ENCODE data around the gene SGO2.

DNA sequence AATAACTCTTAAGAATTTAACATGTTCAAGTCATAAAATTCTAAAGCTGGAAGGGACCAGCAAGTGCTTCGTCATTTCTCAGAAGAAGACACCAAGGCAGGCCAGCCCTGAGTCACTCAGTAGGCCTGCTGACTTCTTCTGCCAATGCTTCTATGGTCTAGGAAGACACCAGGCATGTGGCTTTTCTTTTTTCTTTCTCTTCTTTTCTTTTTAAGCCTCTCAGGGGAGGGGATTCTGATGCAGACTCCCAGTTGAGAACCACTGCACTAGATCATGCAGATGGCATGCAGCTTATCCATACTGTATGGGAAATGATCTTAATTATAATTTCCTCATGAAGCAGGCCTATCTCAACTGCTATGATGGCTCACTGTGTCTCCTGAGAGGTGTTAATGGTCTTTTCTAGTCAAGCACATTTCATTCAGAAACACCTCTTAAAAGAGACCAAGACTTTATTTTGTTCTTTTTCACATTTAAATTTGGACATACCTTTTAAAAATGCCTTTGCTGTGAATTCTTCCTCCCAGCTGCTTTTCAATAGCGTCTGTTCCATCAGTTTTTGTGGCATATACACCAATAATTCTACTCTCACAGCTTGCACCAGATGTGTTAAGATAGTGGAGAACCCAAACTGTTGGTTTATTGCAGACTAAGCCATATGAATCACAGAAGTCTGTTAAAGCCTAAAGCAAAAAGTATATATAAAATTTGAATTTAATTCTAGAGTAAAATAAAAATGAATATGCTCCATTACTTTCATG lies 27.4 kb upstream of the SGO2 start:
- no peak for TF ChIP-seq POLR2AphosphoS5 (IDR thresholded peaks at IDR 0.05; ENCODE audit: low read depth, low read length)
- no peak for TF ChIP-seq POLR2A (IDR thresholded peaks at IDR 0.05; ENCODE audit: low read depth, low read length)
- no peak for TF ChIP-seq TAF1 (IDR thresholded peaks at IDR 0.05; ENCODE audit: borderline replicate concordance, low read depth, low read length)

Data from GM12892 (cell line).